Glutamatergic neuron (in vitro differentiated cells): ENCODE results near the gene ZBTB47. TPM values are rescaled to one million over a fixed set of nuclear protein-coding genes. Genes with fewer than 3 reads are reported as not detected.

Source experiments
- DNase-seq: peaks from one replicate; pipeline ENCODE4 v3.0.0; 2022
- H3K27ac Mint-ChIP-seq: one replicate; pipeline ENCODE4 v1.8.0; 2020; ENCODE audit warnings: mild to moderate bottlenecking, mixed read lengths, inconsistent platforms; ENCODE audit not compliant: unreplicated experiment
- H3K27me3 Mint-ChIP-seq: one replicate; pipeline ENCODE4 v1.8.0; 2020; ENCODE audit warnings: mild to moderate bottlenecking, moderate library complexity, mixed read lengths, inconsistent platforms; ENCODE audit not compliant: unreplicated experiment
- H3K36me3 Mint-ChIP-seq: one replicate; pipeline ENCODE4 v1.8.0; 2020; ENCODE audit warnings: mild to moderate bottlenecking, mixed read lengths, inconsistent platforms; ENCODE audit not compliant: unreplicated experiment
- H3K4me1 Mint-ChIP-seq: one replicate; pipeline ENCODE4 v1.8.0; 2020; ENCODE audit warnings: mild to moderate bottlenecking, low read depth, mixed read lengths, inconsistent platforms; ENCODE audit not compliant: unreplicated experiment
- H3K4me3 Mint-ChIP-seq: one replicate; pipeline ENCODE4 v1.8.0; 2020; ENCODE audit warnings: mild to moderate bottlenecking, mixed read lengths, inconsistent platforms; ENCODE audit not compliant: unreplicated experiment
- H3K9me3 Mint-ChIP-seq: one replicate; pipeline ENCODE4 v1.8.0; 2020; ENCODE audit warnings: mild to moderate bottlenecking, moderate library complexity, mixed read lengths, inconsistent platforms; ENCODE audit not compliant: unreplicated experiment
- total RNA-seq: library from RNA; stranded (reverse); fragmentation: NEBNext Ultra II Directional; extraction: Animal tissue kit (Norgen Biotek cat#: 25700); gene quantifications from one replicate; pipeline ENCODE4 v1.2.1, GENCODE V29; 2021; ENCODE audit not compliant: unreplicated experiment
- TF ChIP-seq, protein P1 (sequence below): fragments of 200-600 bp; sonication (generic); IDR thresholded peaks from one replicate; pipeline ENCODE4 v1.5.0; 2021; ENCODE audit not compliant: partially characterized antibody, unreplicated experiment

The ZBTB47 gene
- total RNA-seq, 1 donor from 2014 or later, result 9.7 TPM

DNA sequence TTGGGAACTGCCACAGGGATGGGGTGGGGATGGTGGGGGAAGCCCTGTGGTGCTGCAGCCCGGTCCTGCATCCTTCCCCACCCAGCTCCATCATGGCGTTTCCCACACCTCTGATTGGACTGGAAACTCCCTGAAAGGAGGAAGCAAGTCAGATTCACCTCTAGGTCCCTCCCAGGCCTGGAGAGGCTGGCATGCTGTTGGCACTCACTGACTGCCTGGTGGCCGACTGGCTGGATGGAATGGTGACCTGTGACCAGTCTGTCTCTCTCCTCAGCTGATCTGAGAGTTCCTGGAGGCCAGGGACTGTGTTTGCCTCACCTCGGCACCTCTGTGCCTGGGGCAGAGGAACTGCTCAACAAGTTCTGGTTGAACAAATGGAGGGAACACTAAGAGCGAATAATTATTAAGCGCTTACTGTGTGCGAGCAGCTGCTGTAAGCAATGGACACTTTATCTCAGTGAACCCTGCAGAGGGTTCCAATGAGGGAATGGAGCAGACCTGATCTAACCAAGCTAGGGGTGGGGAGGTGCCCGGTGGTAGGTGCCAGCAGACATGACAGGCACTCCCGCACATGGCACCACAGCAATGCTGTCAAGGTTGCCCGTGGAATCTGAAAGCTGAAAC, 52.6 kb downstream of the ZBTB47 start:
- TF ChIP-seq, protein P1, sequence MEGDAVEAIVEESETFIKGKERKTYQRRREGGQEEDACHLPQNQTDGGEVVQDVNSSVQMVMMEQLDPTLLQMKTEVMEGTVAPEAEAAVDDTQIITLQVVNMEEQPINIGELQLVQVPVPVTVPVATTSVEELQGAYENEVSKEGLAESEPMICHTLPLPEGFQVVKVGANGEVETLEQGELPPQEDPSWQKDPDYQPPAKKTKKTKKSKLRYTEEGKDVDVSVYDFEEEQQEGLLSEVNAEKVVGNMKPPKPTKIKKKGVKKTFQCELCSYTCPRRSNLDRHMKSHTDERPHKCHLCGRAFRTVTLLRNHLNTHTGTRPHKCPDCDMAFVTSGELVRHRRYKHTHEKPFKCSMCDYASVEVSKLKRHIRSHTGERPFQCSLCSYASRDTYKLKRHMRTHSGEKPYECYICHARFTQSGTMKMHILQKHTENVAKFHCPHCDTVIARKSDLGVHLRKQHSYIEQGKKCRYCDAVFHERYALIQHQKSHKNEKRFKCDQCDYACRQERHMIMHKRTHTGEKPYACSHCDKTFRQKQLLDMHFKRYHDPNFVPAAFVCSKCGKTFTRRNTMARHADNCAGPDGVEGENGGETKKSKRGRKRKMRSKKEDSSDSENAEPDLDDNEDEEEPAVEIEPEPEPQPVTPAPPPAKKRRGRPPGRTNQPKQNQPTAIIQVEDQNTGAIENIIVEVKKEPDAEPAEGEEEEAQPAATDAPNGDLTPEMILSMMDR, result no peak
- H3K27ac Mint-ChIP-seq, result no peak overlapping the region
- H3K4me1 Mint-ChIP-seq, result peaks cover 13% of the 10 kb centered on the region
- H3K4me3 Mint-ChIP-seq, result no peak overlapping the region
- H3K27me3 Mint-ChIP-seq, result peaks cover 7% of the 10 kb centered on the region
- no peaks in the 10 kb centered on the region for H3K36me3 Mint-ChIP-seq
- DNase-seq, result no peak
- peaks cover 12% of the 10 kb centered on the region for H3K9me3 Mint-ChIP-seq

DNA sequence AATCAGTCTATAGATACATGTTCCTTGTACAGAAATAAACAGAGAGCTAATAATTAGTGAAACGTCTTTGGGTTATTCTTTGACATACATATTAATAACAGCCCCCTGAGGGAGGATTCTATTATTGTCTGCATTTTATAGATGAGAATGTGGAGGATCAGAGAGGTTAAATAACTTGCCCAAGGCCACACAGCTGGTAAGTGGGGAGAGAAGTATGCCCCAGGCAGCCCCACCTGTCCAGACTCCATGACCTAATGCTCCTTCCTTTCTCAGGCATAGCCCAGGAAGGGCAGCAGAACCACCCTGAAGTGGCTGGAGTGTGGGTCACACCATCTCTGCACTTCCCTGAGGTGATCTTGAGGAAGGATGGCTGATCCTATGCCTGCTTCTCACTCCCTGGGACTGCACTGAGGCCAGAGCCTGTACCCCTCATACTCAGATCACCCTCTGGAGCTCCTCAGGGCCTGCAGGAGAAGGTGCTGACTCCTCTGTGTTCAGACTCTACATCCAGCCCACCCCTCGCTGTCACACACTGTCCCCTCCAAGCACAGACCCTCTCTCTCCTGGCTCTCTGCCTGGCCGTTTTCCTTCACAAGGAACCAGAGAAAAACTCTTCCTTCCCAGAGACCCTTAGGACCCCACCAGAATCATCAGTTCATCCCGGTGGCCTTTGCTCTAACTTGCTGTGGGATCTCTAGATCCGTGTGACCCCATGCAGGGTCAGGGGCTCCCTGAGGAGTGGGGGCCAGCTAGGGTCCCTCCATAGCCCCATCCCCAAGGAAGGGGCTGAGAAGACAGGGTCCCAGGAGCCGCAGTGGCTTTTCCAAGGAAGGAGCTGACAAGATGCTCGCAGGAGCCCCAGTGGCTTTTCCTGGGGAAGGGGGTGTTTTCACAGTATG, 53.5 kb downstream of the ZBTB47 start:
- Mint-ChIP-seq H3K4me3 (no peak overlapping the region), H3K27me3 (peaks cover 5% of the 10 kb centered on the region), H3K9me3 (peaks cover 12% of the 10 kb centered on the region), H3K4me1 (peaks cover 10% of the 10 kb centered on the region), H3K27ac (no peak overlapping the region), H3K36me3 (no peaks in the 10 kb centered on the region)
- no peak for DNase-seq
- TF ChIP-seq, protein P1, result no peak

DNA sequence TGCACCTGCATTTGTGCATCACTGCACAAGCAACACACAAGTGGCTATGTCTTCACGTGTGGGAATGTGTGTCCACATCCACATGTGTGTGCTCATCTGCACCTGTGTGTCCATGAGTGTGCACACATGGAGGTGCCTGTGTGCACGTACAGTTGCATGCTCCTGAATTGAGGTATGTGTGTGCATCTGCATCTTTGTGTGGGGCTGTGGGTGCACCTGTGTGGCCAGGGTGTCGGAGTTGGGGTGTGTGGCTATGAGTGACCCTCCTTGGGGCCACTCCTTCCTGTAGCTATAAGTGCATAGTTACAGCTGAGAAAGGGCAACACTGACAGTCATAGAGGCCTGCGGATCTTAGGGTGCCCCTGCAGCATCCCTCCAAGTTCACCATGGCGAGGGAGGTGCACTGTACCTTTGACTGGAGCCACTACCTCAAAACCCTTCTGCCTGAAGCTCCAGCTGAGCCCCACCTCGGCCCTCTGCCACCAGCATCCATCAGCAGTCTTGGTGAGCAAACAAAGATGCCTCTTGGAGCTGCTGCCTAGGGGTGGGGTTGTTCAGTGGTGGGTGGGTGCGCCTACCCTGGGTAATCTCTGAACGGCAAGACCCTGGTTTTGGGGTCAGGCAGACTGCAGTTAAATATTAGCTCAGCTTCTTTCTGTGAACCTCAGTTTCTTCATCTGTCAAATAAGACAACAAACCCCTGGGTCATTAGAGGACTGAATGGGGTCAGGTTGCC, 54.3 kb downstream of the ZBTB47 start:
- Mint-ChIP-seq H3K27ac (no peak overlapping the region), H3K36me3 (no peaks in the 10 kb centered on the region)

DNA sequence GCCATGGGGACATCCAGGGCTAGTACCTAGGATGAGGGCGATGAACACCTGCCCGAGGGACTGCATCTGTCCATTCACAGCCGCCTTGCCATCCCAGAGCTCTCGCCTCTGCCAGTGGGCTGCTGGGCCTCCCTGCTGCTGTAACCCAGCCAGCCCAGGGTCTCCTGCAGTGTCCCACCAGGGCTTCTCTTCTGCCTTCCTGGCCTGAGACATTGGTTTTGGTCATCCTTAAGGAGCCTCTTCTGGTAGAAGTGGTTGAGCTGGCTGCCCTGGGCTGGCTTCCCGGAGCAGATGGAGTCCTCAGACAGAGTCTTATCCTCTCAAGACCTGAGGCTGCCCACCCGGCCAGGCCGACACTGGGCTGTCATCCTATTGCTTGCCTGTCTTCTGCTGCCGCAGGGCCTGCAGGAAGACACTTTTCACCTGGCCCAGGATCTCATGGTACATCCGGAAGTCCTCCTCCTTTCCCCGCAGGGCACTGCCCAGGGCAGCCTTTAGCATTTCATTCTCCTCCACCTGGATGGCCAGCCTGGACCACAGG, 55.2 kb downstream of the ZBTB47 start:
- peaks cover 7% of the 10 kb centered on the region for H3K9me3 Mint-ChIP-seq
- no peak overlapping the region for H3K4me3 Mint-ChIP-seq
- H3K36me3 Mint-ChIP-seq, result no peaks in the 10 kb centered on the region
- no peak for DNase-seq
- no peak overlapping the region for H3K27ac Mint-ChIP-seq
- TF ChIP-seq, protein P1, result no peak
- H3K27me3 Mint-ChIP-seq, result peaks cover 3% of the 10 kb centered on the region
- H3K4me1 Mint-ChIP-seq, result peaks cover 3% of the 10 kb centered on the region

More for the DNA sequence above, 54.3 kb downstream of the ZBTB47 start:
- Mint-ChIP-seq H3K4me1 (peaks cover 10% of the 10 kb centered on the region), H3K27me3 (peaks cover 5% of the 10 kb centered on the region), H3K4me3 (no peak overlapping the region), H3K9me3 (peaks cover 12% of the 10 kb centered on the region)
- TF ChIP-seq, protein P1, result no peak
- no peak for DNase-seq
